MCF 10A (cell line): ENCODE data around the gene ZNF440. TPM values are rescaled to one million over a fixed set of nuclear protein-coding genes. Genes with fewer than 3 reads are reported as not detected.
A peak's percentile ranks its signal among the peaks of the same experiment; 100 is the strongest.

ENCODE experiments used
- Bru-seq: library from RNA; stranded (reverse); fragments of 400-500 nt; gene quantifications from one replicate; lab custom pipeline; 2021; lab: Mats Ljungman, UMichigan
- BruChase-seq, 2 experiments: library from RNA; stranded (reverse); fragments of 400-500 nt; gene quantifications; one replicate each; lab custom pipeline; 2021; lab: Mats Ljungman, UMichigan
- BruUV-seq: library from RNA; stranded (reverse); fragments of 400-500 nt; replicated peaks from 2 replicates; lab custom pipeline; 2021; lab: Mats Ljungman, UMichigan
- CTCF ChIA-PET: fragments of 300-600 bp; sonication (Branson Sonifier 250); formaldehyde crosslinking; extraction: SDS; loops from one replicate; lab custom pipeline; 2021; ENCODE audit warnings: antibody characterized with exemption, inconsistent platforms; lab: Yijun Ruan, JAX
- POLR2A ChIA-PET: fragments of 300-600, 350-650 bp; sonication (Branson Sonifier 250); formaldehyde crosslinking; extraction: SDS; loops from one replicate; lab custom pipeline; 2020; ENCODE audit warnings: antibody characterized with exemption, inconsistent platforms; lab: Yijun Ruan, JAX
- DNase-seq: peaks from one replicate; pipeline ENCODE4 v3.0.0-alpha.2; 2018; ENCODE audit not compliant: unreplicated experiment
- H3K27ac Mint-ChIP-seq: one replicate; pipeline ENCODE4 v1.8.0; 2022; ENCODE audit warnings: mild to moderate bottlenecking, low read depth, mixed read lengths; ENCODE audit not compliant: unreplicated experiment
- H3K27me3 Mint-ChIP-seq: one replicate; pipeline ENCODE4 v1.8.0; 2022; ENCODE audit warnings: mixed read lengths; ENCODE audit not compliant: insufficient read depth, unreplicated experiment
- H3K36me3 Mint-ChIP-seq: one replicate; pipeline ENCODE4 v1.8.0; 2022; ENCODE audit warnings: mild to moderate bottlenecking, moderate library complexity, mixed read lengths; ENCODE audit not compliant: insufficient read depth, unreplicated experiment
- H3K4me1 Mint-ChIP-seq: one replicate; pipeline ENCODE4 v1.8.0; 2022; ENCODE audit warnings: mixed read lengths; ENCODE audit not compliant: insufficient read depth, unreplicated experiment
- H3K4me3 Mint-ChIP-seq: one replicate; pipeline ENCODE4 v1.8.0; 2022; ENCODE audit warnings: mild to moderate bottlenecking, moderate library complexity, mixed read lengths; ENCODE audit not compliant: unreplicated experiment
- H3K9me3 Mint-ChIP-seq: one replicate; pipeline ENCODE4 v1.8.0; 2022; ENCODE audit warnings: mixed read lengths; ENCODE audit not compliant: unreplicated experiment
- intact Hi-C: fragments of 100-400 bp; cut with micrococcal nuclease; formaldehyde crosslinking; loops from 2 replicates; pipeline ENCODE4 v1.14.1; 2022
- long read RNA-seq: library from polyadenylated mRNA; stranded (forward); transcript quantifications from one replicate; pipeline ENCODE4 v2.0.0, GENCODE V29; 2022
- total RNA-seq: library from RNA; stranded (reverse); gene quantifications from 2 replicates; pipeline ENCODE4 v1.2.3, GENCODE V29; 2022
- TF ChIP-seq, protein P1 (sequence below): fragments of 200-600 bp; IDR thresholded peaks from one replicate; pipeline ENCODE4 v1.8.0; 2022; ENCODE audit warnings: antibody characterized with exemption, mild to moderate bottlenecking; ENCODE audit not compliant: unreplicated experiment

ZNF440 gene
- total RNA-seq (2.6 and 3.5 TPM in 2 replicates), Bru-seq, nascent RNA (percentile 50 among the genes with signal in this experiment), BruChase-seq, experiment 1, labeled RNA remaining after a 6-hour chase (percentile 50 among the genes with signal in this experiment), BruChase-seq, experiment 2, labeled RNA remaining after a 2-hour chase (percentile 55 among the genes with signal in this experiment)
- long read RNA-seq, full-length matches to known transcripts: 1 of 1 reads
- long read RNA-seq, partial matches to known transcripts: 0 of 1 reads
- long read RNA-seq, other reads (novel, unspliced or antisense): 0 of 1 reads

DNA sequence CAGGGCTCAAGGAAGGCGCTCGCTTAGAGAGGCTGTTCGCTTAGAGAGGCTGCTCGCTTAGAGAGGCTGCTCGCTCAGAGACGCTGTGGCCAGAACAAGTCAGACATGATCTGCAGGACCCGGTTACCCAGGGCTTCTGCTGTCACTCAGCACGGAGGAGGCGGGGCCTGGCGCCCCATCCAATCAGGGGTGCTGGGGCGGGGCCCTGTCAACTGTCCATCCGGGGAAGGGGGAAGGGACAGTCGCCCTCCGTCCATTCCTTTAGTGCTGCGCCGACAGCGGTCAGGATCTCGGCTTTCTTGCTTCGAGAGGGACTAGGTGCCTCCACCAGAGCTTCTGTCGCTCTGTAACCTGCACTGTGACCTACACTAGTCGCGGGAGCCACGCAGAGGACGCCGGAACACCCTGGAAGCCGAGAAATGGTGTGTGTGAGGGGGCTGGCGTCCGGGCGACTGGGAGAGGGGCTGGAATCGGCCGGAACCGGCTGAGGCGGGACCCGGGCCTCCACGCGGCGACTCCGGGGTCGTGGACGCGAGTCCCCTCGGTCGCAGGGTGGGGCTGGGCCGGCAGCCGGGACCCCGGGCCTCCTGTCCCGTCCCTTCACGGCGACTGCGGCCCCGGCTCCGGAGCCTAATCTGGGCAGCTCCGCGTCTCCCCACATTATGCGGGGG, at the start of gene ZNF440:
Gene ZNF440, plus strand, starts transcription at position 245 of the 671 bp plus-strand sequence. Its CDS starts 175 bp downstream, at position 420.
- ChIA-PET CTCF (interaction anchor here (0.6 to 3.9 kb wide), 4 partner anchors 17 to 175 kb away, joined by 3 to 25 read pairs (median 6); partner anchors contain the start of gene ZNF491), POLR2A (interaction anchor here (0.6 to 1.6 kb wide), 6 partner anchors 21 to 349 kb away, joined by 3 to 4 read pairs (median 3); partner anchors contain the start of genes ELOF1, ZNF136 and ZNF441)
- Mint-ChIP-seq H3K27ac (peak within 1 kb of the TSS; percentile 69), H3K4me1 (no peaks in the 10 kb centered on the region), H3K4me3 (peak within 1 kb of the TSS; percentile 82), H3K27me3 (no peaks in the 10 kb centered on the region), H3K9me3 (peaks cover 6% of the 10 kb centered on the region), H3K36me3 (no peaks in the 10 kb centered on the region)
- DNase-seq: peak; percentile 81
- TSS peak; percentile 70 for BruUV-seq
- intact Hi-C loops: loop anchor here (5.0 kb wide), 1 partner anchor 173 kb away; no protein-coding TSS in a partner anchor
- TF ChIP-seq, protein P1, sequence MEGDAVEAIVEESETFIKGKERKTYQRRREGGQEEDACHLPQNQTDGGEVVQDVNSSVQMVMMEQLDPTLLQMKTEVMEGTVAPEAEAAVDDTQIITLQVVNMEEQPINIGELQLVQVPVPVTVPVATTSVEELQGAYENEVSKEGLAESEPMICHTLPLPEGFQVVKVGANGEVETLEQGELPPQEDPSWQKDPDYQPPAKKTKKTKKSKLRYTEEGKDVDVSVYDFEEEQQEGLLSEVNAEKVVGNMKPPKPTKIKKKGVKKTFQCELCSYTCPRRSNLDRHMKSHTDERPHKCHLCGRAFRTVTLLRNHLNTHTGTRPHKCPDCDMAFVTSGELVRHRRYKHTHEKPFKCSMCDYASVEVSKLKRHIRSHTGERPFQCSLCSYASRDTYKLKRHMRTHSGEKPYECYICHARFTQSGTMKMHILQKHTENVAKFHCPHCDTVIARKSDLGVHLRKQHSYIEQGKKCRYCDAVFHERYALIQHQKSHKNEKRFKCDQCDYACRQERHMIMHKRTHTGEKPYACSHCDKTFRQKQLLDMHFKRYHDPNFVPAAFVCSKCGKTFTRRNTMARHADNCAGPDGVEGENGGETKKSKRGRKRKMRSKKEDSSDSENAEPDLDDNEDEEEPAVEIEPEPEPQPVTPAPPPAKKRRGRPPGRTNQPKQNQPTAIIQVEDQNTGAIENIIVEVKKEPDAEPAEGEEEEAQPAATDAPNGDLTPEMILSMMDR: no peak

DNA sequence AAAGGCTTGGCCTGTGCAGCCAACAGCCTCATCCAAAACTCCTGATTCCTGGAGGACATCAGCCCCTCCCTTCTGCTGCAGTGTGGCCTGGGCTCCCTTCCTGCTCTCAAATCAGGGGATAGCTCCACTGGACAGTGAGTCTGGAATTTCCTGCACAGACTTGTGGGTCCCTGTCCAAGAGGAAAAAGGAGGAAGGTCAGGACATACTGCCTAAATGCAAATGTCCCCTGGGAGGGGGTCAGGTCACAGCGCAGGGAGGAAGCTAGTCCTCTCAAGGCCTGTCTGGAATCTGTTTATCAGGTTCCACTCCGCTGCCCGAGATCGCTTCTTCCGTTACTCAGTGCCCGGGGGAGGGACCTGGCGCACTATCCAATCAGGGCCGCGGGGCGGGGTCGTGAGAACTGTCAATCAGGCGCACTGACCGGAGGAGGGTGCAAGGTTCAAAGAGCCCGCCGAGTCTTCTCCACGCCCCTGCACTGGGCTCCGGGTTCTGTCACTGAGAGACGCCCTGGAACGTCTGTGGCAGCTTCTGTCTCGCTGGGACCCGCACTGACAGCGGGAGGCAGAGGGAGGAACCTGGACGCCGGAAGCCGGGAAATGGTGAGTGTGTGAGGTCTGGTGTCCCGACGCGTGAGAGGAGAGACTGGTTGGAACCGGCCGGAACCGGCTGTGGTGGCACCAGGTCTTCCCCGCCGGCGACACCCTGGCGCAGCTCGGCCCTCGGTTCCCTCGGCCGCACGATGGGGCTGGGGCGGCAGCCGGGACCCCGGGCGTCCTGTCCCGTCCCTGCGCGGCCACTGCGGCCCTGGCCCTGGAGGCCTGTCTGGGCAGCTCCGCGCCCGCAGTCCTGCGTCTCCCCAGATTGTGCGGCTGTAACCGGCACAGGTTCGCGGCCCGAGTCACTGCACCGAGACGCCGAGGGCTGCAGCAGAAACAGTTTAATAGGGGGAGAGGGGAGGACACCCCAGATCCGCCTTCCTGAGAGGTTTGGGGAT, 47.2 kb upstream of the ZNF440 start, which contains the start of gene ZNF441:
Gene ZNF441, plus strand, starts transcription at position 404 of the 995 bp plus-strand sequence. Its CDS starts 194 bp downstream, at position 598.
- CTCF ChIA-PET: interaction anchor here (0.6 to 2.1 kb wide), 6 partner anchors 12 to 484 kb away, joined by 3 to 7 read pairs (median 4); no protein-coding TSS in a partner anchor
- Mint-ChIP-seq H3K4me1 (peaks cover 10% of the 10 kb centered on the region), H3K9me3 (peaks cover 11% of the 10 kb centered on the region), H3K4me3 (peak within 1 kb of the TSS; percentile 99), H3K27me3 (no peaks in the 10 kb centered on the region), H3K36me3 (no peaks in the 10 kb centered on the region), H3K27ac (peak within 1 kb of the TSS; percentile 96)
- DNase-seq: peak; percentile 95
- POLR2A ChIA-PET: interaction anchor here (0.6 to 2.6 kb wide), 18 partner anchors 9 to 1734 kb away, joined by 3 to 48 read pairs (median 4); partner anchors contain the start of genes GCDH, ZNF136, ZNF20 and ZNF44
- intact Hi-C loops: loop anchor here (1.0 kb wide), 1 partner anchor 28 kb away; no protein-coding TSS in a partner anchor
- no TSS peak for BruUV-seq
- TF ChIP-seq, protein P1: no peak

- peaks cover 18% of the 10 kb centered on the region for H3K9me3 Mint-ChIP-seq
- no peaks in the 10 kb centered on the region for H3K27me3 Mint-ChIP-seq
- peaks cover 10% of the 10 kb centered on the region for H3K4me1 Mint-ChIP-seq
- ChIA-PET POLR2A (interaction anchor here (1.0 to 2.6 kb wide), 5 partner anchors 25 to 395 kb away, joined by 4 to 9 read pairs (median 4); partner anchors contain the start of gene ZNF136), CTCF (no interaction called here)
- peak overlapping the region; percentile 96 for H3K27ac Mint-ChIP-seq
- TF ChIP-seq, protein P1: no peak
- intact Hi-C loops: loop anchor here (1.0 kb wide), 1 partner anchor 28 kb away; no protein-coding TSS in a partner anchor
- peak overlapping the region; percentile 99 for H3K4me3 Mint-ChIP-seq
- BruUV-seq: no TSS peak
- no peaks in the 10 kb centered on the region for H3K36me3 Mint-ChIP-seq
- DNase-seq: peak; percentile 14
These were observed 46.4 kb upstream of the ZNF440 start for GRCh38 chr19:11767633-11768133.
